Activated CD4-positive, alpha-beta T cell treated with anti-CD3 and anti-CD28 coated beads, Interleukin-2, amount 10 ng/mL, durations not matched to agents 7 days and 5 days (primary cell): Measurements from ENCODE around the gene FAT1. TPM values are rescaled to one million over a fixed set of nuclear protein-coding genes. Genes with fewer than 3 reads are reported as not detected.
A peak's percentile ranks its signal among the peaks of the same experiment; 100 is the strongest.
"Not testable (repeated sequence)": the region's sequence is repeated elsewhere in the genome, so short reads cannot be mapped to it uniquely, and the experiment has no call there.

Source experiments
- CTCF ChIA-PET: fragments of 350-600 bp; sonication (Branson Sonifier 250); formaldehyde crosslinking; loops from one replicate; lab custom pipeline; 2021; ENCODE audit warnings: antibody characterized with exemption; lab: Charles Lee
- POLR2A ChIA-PET: fragments of 350-600 bp; sonication (Branson Sonifier 250); formaldehyde crosslinking; loops from one replicate; lab custom pipeline; 2021; ENCODE audit warnings: antibody characterized with exemption; lab: Charles Lee
- DNase-seq: peaks from one replicate; pipeline ENCODE4 v3.0.0-alpha.2; 2020
- H3K27ac Mint-ChIP-seq: one replicate; pipeline ENCODE4 v1.8.0; 2021; ENCODE audit warnings: mild to moderate bottlenecking, moderate library complexity, mixed read lengths
- H3K27me3 Mint-ChIP-seq: one replicate; pipeline ENCODE4 v1.8.0; 2021; ENCODE audit warnings: mixed read lengths
- H3K36me3 Mint-ChIP-seq: one replicate; pipeline ENCODE4 v1.8.0; 2021; ENCODE audit warnings: low read depth, mixed read lengths
- H3K4me1 Mint-ChIP-seq: one replicate; pipeline ENCODE4 v1.8.0; 2021; ENCODE audit warnings: mixed read lengths
- H3K4me3 Mint-ChIP-seq: one replicate; pipeline ENCODE4 v1.8.0; 2021; ENCODE audit warnings: mild to moderate bottlenecking, moderate library complexity, mixed read lengths
- H3K9me3 Mint-ChIP-seq: one replicate; pipeline ENCODE4 v1.8.0; 2021; ENCODE audit warnings: mixed read lengths
- total RNA-seq, 2 experiments: library from RNA; stranded (reverse); gene quantifications; one replicate each; pipeline ENCODE4 v1.2.3, GENCODE V29; 2021

The FAT1 gene, protein sequence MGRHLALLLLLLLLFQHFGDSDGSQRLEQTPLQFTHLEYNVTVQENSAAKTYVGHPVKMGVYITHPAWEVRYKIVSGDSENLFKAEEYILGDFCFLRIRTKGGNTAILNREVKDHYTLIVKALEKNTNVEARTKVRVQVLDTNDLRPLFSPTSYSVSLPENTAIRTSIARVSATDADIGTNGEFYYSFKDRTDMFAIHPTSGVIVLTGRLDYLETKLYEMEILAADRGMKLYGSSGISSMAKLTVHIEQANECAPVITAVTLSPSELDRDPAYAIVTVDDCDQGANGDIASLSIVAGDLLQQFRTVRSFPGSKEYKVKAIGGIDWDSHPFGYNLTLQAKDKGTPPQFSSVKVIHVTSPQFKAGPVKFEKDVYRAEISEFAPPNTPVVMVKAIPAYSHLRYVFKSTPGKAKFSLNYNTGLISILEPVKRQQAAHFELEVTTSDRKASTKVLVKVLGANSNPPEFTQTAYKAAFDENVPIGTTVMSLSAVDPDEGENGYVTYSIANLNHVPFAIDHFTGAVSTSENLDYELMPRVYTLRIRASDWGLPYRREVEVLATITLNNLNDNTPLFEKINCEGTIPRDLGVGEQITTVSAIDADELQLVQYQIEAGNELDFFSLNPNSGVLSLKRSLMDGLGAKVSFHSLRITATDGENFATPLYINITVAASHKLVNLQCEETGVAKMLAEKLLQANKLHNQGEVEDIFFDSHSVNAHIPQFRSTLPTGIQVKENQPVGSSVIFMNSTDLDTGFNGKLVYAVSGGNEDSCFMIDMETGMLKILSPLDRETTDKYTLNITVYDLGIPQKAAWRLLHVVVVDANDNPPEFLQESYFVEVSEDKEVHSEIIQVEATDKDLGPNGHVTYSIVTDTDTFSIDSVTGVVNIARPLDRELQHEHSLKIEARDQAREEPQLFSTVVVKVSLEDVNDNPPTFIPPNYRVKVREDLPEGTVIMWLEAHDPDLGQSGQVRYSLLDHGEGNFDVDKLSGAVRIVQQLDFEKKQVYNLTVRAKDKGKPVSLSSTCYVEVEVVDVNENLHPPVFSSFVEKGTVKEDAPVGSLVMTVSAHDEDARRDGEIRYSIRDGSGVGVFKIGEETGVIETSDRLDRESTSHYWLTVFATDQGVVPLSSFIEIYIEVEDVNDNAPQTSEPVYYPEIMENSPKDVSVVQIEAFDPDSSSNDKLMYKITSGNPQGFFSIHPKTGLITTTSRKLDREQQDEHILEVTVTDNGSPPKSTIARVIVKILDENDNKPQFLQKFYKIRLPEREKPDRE (N-terminal part only)
- total RNA-seq: under 1 TPM; 0.27 to 0.30 TPM

DNA sequence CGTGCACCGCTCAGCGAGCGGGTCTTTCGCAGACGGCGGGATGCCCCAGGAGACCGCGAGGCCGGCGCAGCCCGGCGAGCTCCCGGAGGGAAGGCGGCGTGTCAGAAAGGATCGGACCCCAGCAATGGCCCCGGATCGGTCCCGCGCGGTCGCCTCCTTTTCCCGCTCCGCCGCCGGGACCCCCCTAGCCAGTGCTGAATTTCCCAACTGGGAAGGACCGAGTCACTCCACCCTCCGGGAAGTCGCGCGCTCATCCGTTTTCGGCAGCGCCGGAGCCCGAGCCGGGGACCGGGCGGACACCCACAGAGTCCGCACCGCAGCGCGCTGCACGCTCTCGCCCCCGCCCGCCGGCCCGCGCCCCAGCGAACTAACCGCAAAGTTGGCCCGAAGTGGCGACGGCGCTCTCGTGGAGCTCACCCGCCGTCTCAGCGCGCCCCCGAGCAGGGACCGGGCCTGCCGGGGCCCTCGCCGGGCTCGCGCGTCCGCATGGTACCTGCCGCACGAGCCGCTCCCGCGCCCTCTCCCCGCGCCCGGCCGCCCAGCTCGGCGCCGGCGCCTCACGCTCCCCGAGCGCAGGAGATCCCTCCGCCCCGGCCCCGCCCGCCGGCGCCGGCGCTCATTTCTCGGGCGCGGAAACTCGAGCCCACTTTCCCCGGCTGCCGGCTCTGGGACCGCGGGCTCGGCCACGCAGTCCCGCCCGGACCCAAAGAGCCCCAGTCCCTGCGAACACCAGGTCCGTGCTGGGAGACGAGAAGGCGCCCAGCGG is at the start of gene FAT1:
TSS of gene FAT1 (minus strand) at position 565 of the 766 bp plus-strand sequence. CDS start 14,029 bp downstream, outside the sequence.
- ChIA-PET POLR2A (no interaction called here), CTCF (no interaction called here)
- peaks cover 5% of the 10 kb centered on the region for H3K9me3 Mint-ChIP-seq
- H3K27me3 Mint-ChIP-seq: peaks cover 55% of the 10 kb centered on the region
- no peak for DNase-seq
- H3K27ac Mint-ChIP-seq: peak within 1 kb of the TSS; percentile 75
- H3K4me3 Mint-ChIP-seq: peak within 1 kb of the TSS; percentile 51
- peaks cover 18% of the 10 kb centered on the region for H3K4me1 Mint-ChIP-seq
- H3K36me3 Mint-ChIP-seq: peaks cover 8% of the 10 kb centered on the region

- no peaks in the 10 kb centered on the region for H3K36me3 Mint-ChIP-seq
- no peak for DNase-seq
- H3K4me1 Mint-ChIP-seq: no peaks in the 10 kb centered on the region
- ChIA-PET POLR2A (no interaction called here), CTCF (no interaction called here)
- H3K27ac Mint-ChIP-seq: no peak overlapping the region
- no peaks in the 10 kb centered on the region for H3K9me3 Mint-ChIP-seq
- H3K4me3 Mint-ChIP-seq: no peak overlapping the region
- no peaks in the 10 kb centered on the region for H3K27me3 Mint-ChIP-seq
Observed at GRCh38 chr4:186772936-186773487, 49.4 kb upstream of the FAT1 start.

GRCh38 chr4:186771624-186772023 is 48.0 kb upstream of the FAT1 start:
- no peaks in the 10 kb centered on the region for H3K27me3 Mint-ChIP-seq
- peaks cover 3% of the 10 kb centered on the region for H3K9me3 Mint-ChIP-seq
- H3K36me3 Mint-ChIP-seq: no peaks in the 10 kb centered on the region
- no peak overlapping the region for H3K27ac Mint-ChIP-seq
- POLR2A ChIA-PET: no interaction called here
- no peak for DNase-seq
- H3K4me1 Mint-ChIP-seq: no peaks in the 10 kb centered on the region
- H3K4me3 Mint-ChIP-seq: no peak overlapping the region
- CTCF ChIA-PET: no interaction called here

DNA sequence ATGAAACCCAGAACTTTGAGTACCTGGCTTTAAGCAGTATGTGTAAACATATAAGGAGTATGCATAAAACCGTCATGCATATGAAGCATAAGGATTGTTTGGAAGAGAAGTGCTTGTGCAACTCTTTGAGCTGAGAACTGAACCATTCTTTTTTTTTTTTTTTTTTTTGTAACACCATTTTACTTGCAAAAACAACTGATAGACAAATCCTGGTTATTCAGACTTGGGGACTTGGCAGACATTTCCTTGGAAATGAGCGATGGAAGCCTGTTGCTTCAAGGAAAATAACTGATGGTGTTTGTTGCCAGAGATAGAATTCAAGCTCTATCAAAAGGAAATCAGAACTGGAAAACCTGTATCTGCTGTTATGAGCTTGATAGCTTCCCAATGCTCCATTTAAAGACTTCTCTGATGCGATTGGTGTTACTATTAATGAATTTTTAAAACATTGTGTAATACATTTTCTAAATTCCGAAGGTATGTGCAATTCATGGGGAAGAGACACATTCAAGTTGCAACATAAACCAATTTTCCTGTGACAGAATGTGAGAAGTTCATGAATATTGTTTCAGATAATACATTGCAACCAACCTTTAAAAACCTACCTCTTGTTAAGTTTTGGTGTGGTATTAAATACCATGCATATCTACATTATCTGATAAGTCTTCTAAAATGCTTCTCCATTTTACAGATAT is 47.0 kb upstream of the FAT1 start:
- no peaks in the 10 kb centered on the region for H3K36me3 Mint-ChIP-seq
- no peaks in the 10 kb centered on the region for H3K4me1 Mint-ChIP-seq
- CTCF ChIA-PET: no interaction called here
- DNase-seq: no peak
- H3K27ac Mint-ChIP-seq: no peak overlapping the region
- peaks cover 3% of the 10 kb centered on the region for H3K9me3 Mint-ChIP-seq
- POLR2A ChIA-PET: no interaction called here
- H3K4me3 Mint-ChIP-seq: no peak overlapping the region
- no peaks in the 10 kb centered on the region for H3K27me3 Mint-ChIP-seq

DNA sequence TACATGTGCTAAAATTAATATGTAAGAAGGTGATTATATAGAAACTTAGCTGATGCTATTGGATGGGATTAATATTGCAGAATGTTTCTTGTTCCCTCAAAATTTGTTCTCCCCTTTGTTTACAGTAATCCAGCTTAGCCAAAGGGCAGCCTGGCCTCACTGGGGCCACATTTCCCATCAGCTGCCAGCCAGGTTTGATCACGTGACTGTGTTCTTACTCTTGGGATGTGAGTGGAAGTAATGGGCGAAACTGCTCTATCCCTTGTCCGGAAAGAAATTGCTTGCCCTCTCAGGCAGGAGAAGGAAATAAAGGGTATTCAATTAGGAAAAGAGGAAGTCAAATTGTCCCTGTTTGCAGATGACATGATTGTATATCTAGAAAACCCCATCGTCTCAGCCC is 44.1 kb upstream of the FAT1 start:
- no peaks in the 10 kb centered on the region for H3K27me3 Mint-ChIP-seq
- DNase-seq: no peak
- H3K4me3 Mint-ChIP-seq: no peak overlapping the region
- H3K9me3 Mint-ChIP-seq: peaks cover 3% of the 10 kb centered on the region
- no peaks in the 10 kb centered on the region for H3K4me1 Mint-ChIP-seq
- no peak overlapping the region for H3K27ac Mint-ChIP-seq
- POLR2A ChIA-PET: no interaction called here
- CTCF ChIA-PET: no interaction called here
- H3K36me3 Mint-ChIP-seq: no peaks in the 10 kb centered on the region

GRCh38 chr4:186765673-186766546 is 42.3 kb upstream of the FAT1 start:
- no peaks in the 10 kb centered on the region for H3K27me3 Mint-ChIP-seq
- H3K4me1 Mint-ChIP-seq: no peaks in the 10 kb centered on the region
- DNase-seq: no peak
- ChIA-PET CTCF (no interaction called here), POLR2A (no interaction called here)
- peaks cover 3% of the 10 kb centered on the region for H3K9me3 Mint-ChIP-seq
- no peaks in the 10 kb centered on the region for H3K36me3 Mint-ChIP-seq
- H3K4me3 Mint-ChIP-seq: no peak overlapping the region
- H3K27ac Mint-ChIP-seq: no peak overlapping the region

DNA sequence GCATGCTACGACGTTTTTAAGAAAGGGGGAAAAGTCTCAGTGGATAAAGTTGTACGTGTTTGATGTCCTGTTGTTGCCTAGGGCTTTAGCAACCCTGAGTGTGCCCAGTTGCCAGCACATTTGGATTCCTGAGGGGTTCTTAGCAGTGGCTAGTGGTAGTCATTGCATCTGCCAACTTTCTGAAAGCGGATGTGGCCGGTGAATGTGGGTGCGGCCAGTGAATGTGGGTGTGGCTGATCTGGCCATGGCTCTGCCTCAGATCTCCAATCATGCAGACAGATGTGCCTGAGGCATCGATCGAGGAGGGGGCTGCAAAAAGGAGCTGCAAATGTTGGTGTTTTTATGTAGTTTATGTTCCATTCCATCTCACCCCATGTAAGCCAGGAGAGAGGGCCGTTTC is 41.5 kb upstream of the FAT1 start:
- no peaks in the 10 kb centered on the region for H3K4me1 Mint-ChIP-seq
- H3K4me3 Mint-ChIP-seq: no peak overlapping the region
- no peak overlapping the region for H3K27ac Mint-ChIP-seq
- POLR2A ChIA-PET: no interaction called here
- no peak for DNase-seq
- CTCF ChIA-PET: no interaction called here
- H3K36me3 Mint-ChIP-seq: no peaks in the 10 kb centered on the region
- H3K27me3 Mint-ChIP-seq: no peaks in the 10 kb centered on the region
- peaks cover 3% of the 10 kb centered on the region for H3K9me3 Mint-ChIP-seq

DNA sequence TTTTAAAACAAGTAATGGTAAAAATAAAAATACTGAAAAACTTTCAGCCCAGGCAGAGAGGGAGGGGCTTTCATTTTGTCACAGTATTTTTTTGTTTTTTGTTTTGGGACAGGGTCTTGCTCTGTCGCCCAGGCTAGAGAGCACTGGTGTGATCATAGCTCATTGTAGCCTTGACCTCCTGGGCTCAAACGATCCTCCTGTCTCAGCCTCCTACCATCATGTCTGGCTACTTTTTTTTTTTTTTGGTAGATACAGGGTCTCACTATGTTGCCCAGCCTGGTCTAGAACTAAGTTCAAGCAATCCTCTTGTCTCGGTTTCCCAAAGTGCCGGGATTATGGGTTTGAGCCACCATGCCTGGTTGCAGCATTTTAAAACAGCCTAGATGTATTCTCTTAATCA is 40.8 kb upstream of the FAT1 start:
- peaks cover 3% of the 10 kb centered on the region for H3K9me3 Mint-ChIP-seq
- CTCF ChIA-PET: no interaction called here
- no peaks in the 10 kb centered on the region for H3K4me1 Mint-ChIP-seq
- POLR2A ChIA-PET: no interaction called here
- no peak overlapping the region for H3K4me3 Mint-ChIP-seq
- H3K27me3 Mint-ChIP-seq: no peaks in the 10 kb centered on the region
- H3K27ac Mint-ChIP-seq: no peak overlapping the region
- no peaks in the 10 kb centered on the region for H3K36me3 Mint-ChIP-seq
- no peak for DNase-seq

DNA sequence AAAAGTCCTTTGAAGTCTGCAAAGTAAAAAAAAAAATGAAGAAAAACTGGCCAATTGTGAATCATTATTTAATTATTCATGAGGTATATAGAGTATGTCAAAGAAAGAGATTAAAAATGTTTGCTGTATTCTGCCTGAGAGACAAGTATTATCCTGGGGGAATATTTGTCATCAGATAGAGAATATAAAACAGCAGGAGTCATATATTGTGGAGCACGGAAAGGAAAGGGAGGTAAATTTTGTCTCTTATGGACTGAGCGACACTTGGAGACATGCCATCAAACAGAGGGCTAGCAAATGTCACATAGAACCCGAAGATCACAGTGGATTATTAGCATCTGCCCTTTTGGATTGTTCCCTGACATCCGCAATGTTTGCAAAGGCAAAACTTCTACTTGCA is 39.2 kb upstream of the FAT1 start:
- H3K27ac Mint-ChIP-seq: no peak overlapping the region
- CTCF ChIA-PET: no interaction called here
- POLR2A ChIA-PET: no interaction called here
- DNase-seq: no peak
- peaks cover 7% of the 10 kb centered on the region for H3K9me3 Mint-ChIP-seq
- no peaks in the 10 kb centered on the region for H3K4me1 Mint-ChIP-seq
- no peaks in the 10 kb centered on the region for H3K36me3 Mint-ChIP-seq
- H3K4me3 Mint-ChIP-seq: no peak overlapping the region
- no peaks in the 10 kb centered on the region for H3K27me3 Mint-ChIP-seq

DNA sequence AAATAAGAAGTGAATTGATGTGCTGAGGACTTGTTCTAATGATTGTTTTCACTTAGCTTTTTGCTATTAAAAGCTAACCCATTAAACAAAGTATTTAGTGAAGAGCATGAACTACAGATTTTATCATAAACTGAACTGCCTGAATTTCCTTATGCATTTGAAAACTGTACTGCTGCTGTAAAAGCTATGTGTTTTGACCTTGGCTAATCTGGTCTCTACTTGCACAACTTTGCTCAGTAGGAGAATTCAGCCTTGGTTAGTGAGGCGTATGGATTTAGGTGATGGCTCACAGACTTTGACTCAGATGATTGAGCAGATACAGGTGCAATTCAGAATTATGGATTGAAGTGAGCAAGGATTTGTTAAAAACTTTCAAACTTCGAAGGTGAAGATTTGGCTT is 38.7 kb upstream of the FAT1 start:
- POLR2A ChIA-PET: no interaction called here
- CTCF ChIA-PET: no interaction called here
- Mint-ChIP-seq H3K4me3 (no peak overlapping the region), H3K27me3 (no peaks in the 10 kb centered on the region), H3K4me1 (no peaks in the 10 kb centered on the region), H3K9me3 (peaks cover 10% of the 10 kb centered on the region), H3K36me3 (no peaks in the 10 kb centered on the region), H3K27ac (no peak overlapping the region)
- no peak for DNase-seq

DNA sequence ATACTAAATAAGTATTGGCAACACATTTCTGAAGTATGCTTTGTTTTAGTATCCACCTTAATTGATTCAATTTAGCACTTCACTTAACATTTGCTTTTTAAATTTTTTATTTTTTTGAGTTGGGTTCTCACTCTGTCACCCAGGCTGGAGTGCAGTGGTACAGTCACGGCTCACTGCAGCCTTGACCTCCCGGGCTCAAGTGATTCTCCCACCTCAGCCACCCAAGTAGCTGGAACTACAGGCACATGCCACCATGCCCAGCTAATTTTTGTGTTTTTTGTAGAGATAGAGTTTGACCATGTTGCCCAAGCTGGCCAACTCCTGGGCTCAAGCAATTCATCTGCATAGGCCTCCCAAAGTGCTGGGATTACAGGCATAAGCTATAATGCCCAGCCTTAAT is 38.3 kb upstream of the FAT1 start:
- POLR2A ChIA-PET, H3K27me3 Mint-ChIP-seq, H3K4me1 Mint-ChIP-seq, H3K4me3 Mint-ChIP-seq, CTCF ChIA-PET, H3K27ac Mint-ChIP-seq, H3K36me3 Mint-ChIP-seq, DNase-seq: not testable (repeated sequence)
- peaks cover 13% of the 10 kb centered on the region for H3K9me3 Mint-ChIP-seq
